Activated effector memory CD4-positive, alpha-beta T cell treated with anti-CD3 and anti-CD28 coated beads, Interleukin-2, amount 50 U/mL, for 16 hours (primary cell): ENCODE data around the gene PDZD2.
"Not testable (repeated sequence)": the region's sequence is repeated elsewhere in the genome, so short reads cannot be mapped to it uniquely, and the experiment has no call there.

ENCODE experiments used
- DNase-seq: peaks from one replicate; pipeline ENCODE4 v3.0.0-alpha.2; 2020

The PDZD2 gene

GRCh38 chr5:31941151-31941755 lies 302.3 kb downstream of the PDZD2 start:
- DNase-seq: no peak

- DNase-seq: no peak
These were observed 303.6 kb downstream of the PDZD2 start for GRCh38 chr5:31942546-31942945.

- DNase-seq: no peak
These were observed 305.9 kb downstream of the PDZD2 start for GRCh38 chr5:31944684-31945445.

GRCh38 chr5:31948006-31948405 lies 309.1 kb downstream of the PDZD2 start:
- no peak for DNase-seq

GRCh38 chr5:31952067-31952466 lies 313.1 kb downstream of the PDZD2 start:
- DNase-seq: no peak

GRCh38 chr5:31954091-31954490 lies 315.2 kb downstream of the PDZD2 start:
- no peak for DNase-seq

GRCh38 chr5:31957151-31957550 lies 318.2 kb downstream of the PDZD2 start:
- DNase-seq: no peak

GRCh38 chr5:31962351-31962751 lies 323.4 kb downstream of the PDZD2 start:
- DNase-seq: no peak

GRCh38 chr5:31962871-31963307 lies 324.0 kb downstream of the PDZD2 start:
- DNase-seq: no peak

- no peak for DNase-seq
These were observed 324.6 kb downstream of the PDZD2 start for GRCh38 chr5:31963358-31964006.

GRCh38 chr5:31964007-31964360 lies 325.1 kb downstream of the PDZD2 start:
- DNase-seq: no peak

- DNase-seq: no peak
These were observed 326.3 kb downstream of the PDZD2 start for GRCh38 chr5:31965227-31965626.

GRCh38 chr5:31966936-31967335 lies 328.0 kb downstream of the PDZD2 start:
- DNase-seq: no peak

- no peak for DNase-seq
These were observed 328.5 kb downstream of the PDZD2 start for GRCh38 chr5:31967461-31967860.

GRCh38 chr5:31972558-31972957 lies 333.6 kb downstream of the PDZD2 start:
- no peak for DNase-seq

GRCh38 chr5:31975189-31975612 lies 336.3 kb downstream of the PDZD2 start:
- DNase-seq: not testable (repeated sequence)

- no peak for DNase-seq
These were observed 337.2 kb downstream of the PDZD2 start for GRCh38 chr5:31976169-31976568.

GRCh38 chr5:31981361-31981945 lies 342.5 kb downstream of the PDZD2 start:
- no peak for DNase-seq

- DNase-seq: no peak
These were observed 343.1 kb downstream of the PDZD2 start for GRCh38 chr5:31982027-31982426.

- no peak for DNase-seq
These were observed 343.7 kb downstream of the PDZD2 start for GRCh38 chr5:31982621-31983020.

- DNase-seq: no peak
These were observed 344.9 kb downstream of the PDZD2 start for GRCh38 chr5:31983851-31984250.

GRCh38 chr5:31984691-31985090 lies 345.8 kb downstream of the PDZD2 start:
- DNase-seq: no peak

- no peak for DNase-seq
These were observed 347.2 kb downstream of the PDZD2 start for GRCh38 chr5:31986101-31986500.
